ENCODE measurements around the gene TREML4.
"Not testable (repeated sequence)": the region's sequence is repeated elsewhere in the genome, so short reads cannot be mapped to it uniquely, and the experiment has no call there.

TREML4 gene

DNA sequence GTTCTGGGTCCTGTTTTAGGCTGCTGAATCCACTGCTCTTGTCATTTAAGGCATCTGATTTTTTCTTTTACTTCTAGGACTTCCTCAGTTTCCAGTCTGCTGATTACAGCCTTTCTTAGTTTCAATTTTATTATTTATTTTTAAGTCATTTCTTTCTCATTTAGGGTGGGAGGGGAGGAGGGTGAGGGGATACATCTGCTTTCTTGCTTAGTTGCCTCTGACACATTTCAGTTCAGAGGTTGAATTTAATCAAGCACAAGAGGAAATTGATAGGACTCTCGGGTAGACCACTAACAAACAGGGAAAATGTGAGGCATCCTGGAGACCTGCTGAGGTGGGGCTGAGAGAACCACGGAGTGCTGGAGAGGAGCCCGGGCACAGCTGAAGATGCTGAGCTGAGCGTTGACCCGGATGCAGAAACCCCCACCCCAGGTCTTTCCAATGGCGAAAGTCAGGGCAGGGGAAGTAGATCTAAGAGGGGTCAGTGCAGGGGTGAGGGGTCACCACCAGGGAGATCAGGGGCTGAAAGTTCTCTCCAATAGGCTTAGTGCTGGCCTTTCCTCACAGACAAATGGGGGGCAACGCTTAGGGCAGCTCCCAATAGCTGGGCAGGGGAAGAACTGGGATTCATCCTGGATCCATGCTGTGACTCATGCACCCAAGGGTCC is 19.6 kb upstream of the TREML4 start:
- no peak for DNase-seq (ENCODE audit: low read depth)

DNA sequence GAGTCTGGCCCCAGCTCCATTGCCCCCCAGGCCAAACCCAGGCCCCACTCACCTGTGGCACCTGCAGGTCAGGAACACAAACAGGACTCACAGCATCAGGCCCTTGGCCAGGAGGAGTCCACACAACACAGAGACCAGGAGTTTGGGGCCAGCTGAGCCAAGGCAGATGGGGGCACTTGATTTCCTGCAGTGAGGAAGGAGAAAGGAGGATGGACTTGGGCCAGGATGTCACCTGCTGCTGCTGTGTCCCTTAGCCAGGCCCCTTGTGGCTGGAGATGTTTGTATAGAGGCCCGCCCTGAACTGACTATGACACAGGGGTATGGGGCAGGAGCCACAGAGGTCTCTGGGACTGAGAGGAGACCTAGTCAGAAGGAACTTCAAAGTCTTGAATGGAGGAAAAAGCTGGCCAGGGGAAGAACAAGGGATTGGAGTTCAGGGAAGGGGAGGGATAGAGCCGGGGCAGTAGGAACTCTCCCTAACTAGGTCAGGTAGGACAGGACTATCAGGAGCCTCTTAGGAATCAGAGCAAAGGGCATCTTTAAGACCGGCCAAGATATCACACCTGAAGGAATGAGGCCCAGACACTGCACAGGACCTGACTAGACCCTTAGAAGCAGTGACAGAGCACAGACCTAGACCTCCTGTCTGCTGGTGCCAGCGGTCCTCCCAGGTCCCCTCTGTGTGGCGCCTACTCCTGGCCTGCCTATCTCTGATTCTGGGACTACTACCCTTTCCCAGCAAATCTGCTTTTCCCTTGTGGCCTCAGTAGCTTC is 18.4 kb upstream of the TREML4 start:
- no peak for DNase-seq (ENCODE audit: low read depth)

DNA sequence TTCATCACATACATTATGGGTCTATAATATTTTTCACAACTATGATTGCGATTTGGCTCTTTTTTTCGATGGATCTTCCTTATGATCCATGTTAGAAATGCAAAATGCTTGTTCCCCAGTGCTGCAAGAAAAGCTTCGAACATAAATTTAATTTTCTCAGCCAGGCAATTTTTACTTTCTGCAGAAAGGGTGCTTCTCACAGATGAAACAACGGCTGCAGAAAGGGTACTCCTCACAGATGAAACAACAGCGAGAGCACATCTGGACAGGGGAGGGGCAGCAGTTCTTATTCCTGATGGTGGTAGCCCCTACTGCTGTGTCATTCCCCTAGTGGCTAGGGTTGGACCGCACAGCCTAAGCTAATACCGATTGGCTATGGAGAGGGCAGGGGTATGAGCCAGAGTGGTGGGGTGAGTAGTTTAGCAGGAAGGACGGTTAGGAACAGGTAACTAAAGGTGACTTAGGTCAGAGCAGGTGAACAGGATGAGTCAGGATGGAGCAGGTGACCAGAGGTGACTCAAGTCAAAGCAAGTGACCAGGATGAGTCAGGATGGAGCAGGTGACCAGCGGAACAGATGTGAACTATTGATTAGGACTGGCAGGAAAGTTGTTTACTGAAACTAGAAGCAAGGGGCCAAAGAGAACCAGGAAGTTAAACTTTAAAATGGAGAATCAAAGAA is 13.4 kb upstream of the TREML4 start:
- DNase-seq (ENCODE audit: low read depth), result no peak

DNA sequence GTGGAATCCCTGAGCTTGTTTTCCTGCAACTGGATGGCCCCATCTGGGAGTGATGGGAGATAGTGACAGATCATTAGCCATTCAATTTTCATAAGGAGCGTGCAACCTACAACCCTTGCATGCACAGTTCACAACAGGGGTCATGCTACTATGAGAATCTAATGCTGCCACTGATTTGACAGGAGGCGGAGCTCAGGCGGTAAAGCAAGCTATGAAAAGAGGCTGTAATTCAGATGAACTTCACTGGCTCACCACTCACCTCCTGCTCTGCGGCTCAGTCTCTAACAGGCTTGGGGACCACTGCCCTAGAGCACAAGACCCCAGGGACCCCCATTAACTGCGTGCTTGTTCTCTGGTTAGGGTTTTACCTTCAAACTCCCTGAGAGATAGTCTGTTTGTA is 12.4 kb upstream of the TREML4 start:
- no peak for DNase-seq (ENCODE audit: low read depth)

DNA sequence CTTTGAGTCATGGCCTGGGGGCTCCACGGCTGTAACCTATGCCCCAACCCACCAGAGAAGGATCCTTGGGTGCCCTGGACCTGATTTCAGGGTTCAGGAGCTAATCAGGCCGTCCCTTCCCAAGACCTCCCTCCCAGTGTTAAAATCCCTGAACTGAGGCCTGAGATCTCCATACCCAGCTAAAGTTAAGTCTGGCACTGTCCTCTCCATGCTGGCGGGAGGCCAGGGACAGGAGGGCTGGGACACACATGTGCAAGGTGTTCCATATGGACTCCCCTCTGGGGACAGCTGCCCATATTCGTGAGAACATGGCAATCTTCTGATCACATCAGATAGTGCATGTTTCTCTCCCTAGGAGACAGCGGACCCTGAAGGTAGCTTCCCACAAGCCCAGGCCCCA is 11.5 kb upstream of the TREML4 start:
- no peak for DNase-seq (ENCODE audit: low read depth)

DNA sequence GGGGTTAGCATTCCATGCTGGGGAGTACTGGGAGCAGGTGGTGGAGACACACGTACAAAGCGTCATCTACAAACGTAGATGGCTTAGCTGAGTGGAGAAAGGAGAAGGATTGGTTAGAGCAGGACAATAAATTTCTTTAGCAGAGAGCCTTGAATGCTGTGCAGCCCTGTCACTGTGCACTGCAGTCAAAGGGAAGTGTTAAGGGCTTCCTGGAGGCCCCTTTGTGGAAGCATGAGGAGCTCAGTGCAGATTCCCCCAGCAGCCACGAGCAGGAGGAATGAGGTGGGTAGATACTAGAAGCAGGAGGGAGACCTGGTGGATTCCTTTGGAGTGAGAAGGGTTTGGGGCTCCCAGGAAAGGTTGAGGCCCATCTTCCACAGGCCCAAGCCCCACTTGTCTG is 6.1 kb upstream of the TREML4 start:
- no peak for DNase-seq (ENCODE audit: low read depth)

DNA sequence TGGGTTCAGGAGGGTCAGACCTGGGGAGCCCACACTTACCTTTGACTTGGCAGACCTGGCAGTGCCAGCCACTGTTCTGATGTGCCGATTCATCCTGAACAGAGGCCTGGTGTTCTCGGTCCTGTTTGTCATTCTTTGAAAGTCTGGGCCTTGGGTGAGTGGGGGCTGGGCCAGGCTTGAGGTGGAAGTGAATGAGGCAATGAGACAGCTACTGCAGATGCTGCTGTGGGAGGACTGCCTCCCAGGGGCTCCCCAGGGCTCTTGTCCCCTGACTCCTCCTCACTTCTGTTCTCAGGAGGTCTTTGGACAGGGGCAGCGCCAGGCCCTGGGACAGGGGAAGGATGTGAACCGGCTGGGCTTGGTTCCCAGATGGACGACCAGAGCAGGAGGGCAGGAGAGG is 5.6 kb upstream of the TREML4 start:
- DNase-seq (ENCODE audit: low read depth), result no peak

DNA sequence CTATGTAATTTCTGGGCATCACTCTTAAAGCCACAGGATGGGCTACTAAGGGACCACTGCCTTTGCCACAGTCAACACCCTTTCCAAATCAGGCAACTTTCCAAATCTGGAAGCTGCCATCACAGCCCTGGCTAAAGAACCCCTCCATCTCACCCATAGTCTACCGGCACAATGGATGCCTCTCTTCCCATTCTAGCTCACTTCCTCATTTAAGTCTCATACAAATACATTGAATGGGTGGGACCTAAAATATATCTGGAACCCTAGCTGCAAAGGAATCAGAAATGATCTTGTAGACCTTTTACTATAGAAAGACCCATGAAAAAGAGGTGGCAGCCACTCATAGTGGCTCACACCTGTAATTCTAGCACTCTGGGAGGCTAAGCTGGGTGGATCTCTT is 3.3 kb upstream of the TREML4 start:
- no peak for DNase-seq (ENCODE audit: low read depth)

DNA sequence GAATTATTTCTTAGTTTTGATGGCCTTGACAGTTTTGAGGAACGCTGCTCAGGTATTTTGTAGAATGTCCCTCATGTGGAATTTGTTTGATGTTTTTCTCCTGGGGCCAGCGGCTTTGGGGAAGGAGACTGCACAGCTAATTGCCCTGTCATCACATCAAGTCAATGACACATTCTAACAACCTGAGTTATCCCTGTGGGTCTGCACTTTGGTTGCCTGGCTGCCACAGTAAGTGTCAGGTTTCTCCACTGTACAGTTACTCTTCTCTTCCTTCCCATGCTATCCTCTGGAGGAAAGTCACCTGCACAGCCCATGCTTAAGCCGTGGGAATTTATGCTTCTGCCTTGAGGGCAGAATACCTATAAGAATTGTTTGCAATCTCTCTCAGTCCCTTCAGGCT is 1.4 kb upstream of the TREML4 start:
- no peak for DNase-seq (ENCODE audit: low read depth)

DNA sequence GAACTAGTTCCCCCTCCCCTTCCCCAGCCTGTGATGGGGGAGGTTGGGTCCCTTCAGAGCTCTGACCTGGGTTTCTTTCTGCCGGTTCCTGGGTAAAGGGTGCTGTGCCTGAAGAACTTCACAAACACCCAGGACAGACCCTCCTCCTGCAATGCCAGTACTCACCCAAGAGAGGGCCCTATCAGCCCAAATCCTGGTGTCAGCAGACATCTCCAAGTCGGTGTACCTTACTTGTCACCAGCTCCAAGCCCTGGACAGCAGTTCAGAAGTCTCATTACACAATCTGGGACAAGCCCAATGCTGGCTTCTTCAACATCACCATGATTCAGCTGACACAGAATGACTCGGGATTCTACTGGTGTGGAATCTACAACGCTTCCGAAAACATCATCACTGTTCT is 467 bp downstream of the TREML4 start:
- DNase-seq (ENCODE audit: low read depth), result no peak

DNA sequence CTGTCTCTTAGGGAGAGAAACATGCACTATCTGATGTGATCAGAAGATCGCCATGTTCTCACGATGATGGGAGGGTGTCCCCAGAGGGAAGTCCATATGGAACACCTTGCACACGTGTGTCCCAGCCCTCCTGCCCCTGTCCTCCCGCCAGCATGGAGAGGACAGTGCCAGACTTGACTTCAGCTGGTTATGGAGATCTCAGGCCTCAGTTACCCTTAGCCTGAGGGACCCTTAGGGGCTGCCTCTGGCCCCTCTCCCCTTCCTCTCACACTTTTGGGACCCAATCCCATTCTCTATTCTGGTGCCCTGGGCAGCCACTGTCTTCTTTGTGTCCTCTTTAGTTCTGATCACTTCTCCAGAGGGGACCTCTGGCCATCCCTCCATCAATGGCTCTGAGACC is 1.6 kb downstream of the TREML4 start:
- no peak for DNase-seq (ENCODE audit: low read depth)

DNA sequence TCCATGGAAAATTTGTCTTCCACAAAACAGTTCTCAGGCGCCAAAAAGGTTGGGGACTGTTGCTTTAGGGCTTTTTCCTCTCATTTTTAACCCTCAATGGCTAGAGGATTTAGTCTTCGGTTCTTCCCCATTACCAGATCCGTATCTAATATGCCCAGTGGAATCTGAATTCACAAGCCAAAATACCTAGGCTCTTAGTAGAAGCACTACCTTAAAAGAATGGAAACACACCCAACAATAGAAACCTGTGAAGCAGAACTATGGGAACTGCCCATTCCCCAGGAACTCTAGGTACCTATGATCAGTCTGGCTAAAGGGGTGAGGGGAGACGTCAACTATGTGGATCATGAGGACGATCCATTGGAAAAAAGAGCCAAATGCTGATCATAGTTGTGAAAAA is 3.1 kb downstream of the TREML4 start:
- no peak for DNase-seq (ENCODE audit: low read depth)

DNA sequence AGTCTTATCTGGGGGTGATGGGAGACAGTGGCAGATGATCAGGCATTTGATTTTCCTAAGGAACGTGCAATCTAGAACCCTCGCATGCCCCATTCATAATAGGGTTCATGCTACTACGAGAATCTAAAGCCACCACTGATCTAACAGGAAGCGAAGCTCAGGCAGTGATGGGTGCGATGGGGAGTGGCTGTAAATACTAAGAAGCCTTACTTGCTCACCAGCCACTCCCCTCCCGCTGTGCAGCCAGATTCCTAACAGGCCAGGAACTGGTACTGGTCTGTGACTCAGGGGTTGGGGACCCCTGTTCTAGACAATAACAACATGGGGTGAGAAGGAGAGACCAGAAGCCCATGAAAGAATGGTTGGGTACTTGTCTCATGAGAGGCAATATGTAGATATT is 4.5 kb downstream of the TREML4 start:
- no peak for DNase-seq (ENCODE audit: low read depth)

DNA sequence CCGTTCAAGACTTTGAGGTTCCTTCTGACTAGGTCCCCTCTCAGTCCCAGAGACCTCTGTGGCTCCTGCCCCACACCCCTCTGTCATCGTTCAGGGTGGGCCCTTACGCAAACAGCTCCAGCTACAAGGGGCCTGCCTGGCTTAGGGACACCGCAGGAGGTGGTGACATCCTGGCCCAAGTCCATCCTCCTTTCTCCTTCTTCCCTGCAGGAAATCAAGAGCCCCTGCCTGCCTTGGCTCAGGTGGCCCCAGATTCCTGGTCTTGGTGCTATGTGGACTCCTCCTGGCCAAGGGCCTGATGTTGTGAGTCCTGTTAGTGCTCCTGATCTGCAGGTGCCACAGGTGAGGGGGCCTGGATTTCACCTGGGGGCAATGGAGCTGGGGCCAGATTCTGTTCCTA is 8.1 kb downstream of the TREML4 start:
- no peak for DNase-seq (ENCODE audit: low read depth)

DNA sequence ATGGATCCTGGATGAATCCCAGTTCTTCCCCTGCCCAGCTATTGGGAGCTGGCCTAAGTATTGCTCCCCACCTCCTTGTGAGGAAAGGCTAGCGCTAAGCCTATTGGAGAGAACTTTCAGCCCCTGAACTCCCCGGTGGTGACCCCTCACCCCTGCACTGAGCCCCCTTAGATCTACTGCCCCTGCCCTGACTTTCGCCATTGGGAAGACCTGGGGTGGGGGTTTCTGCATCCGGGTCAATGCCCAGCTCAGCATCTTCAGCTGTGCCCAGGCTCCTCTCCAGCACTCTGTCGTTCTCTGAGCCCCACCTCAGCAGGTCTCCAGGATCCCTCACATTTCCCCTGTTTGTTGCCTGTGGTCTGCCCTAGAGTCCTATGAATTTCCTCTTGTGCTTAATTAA is 9.0 kb downstream of the TREML4 start:
- no peak for DNase-seq (ENCODE audit: low read depth)

DNA sequence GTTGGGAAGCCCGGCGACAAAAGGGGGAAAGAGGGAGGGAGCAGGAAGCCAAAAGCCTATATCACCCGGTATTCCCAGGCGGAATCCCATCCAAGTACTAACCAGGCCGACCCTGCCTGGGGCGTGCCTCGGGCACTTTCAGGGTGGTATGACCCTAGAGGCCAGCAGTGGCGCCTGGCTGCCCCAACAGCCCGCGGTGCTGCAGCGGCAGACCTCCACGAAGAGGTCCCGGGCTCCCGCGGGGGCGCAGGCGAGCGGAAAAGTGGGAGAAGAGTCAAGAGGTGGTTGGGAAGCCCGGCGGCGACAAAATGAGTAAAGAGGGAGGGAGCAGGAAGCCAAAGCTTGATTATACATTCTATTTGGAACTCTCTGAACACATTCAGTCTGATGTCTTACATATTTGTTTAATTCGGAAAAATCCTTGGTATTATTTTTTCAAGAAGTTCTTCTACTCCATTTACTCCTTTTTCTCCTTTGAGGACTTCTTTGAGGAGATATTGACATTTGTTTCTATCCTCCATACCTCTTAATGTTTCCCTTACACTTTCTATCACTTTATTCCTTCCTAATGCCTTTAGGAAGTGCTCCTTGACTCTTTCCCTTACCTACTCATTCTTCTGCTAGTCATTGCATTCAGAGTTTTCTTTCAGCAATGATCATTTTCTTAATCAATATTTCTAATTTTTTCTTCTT is 11.5 kb downstream of the TREML4 start:
- DNase-seq (ENCODE audit: low read depth), result no peak

DNA sequence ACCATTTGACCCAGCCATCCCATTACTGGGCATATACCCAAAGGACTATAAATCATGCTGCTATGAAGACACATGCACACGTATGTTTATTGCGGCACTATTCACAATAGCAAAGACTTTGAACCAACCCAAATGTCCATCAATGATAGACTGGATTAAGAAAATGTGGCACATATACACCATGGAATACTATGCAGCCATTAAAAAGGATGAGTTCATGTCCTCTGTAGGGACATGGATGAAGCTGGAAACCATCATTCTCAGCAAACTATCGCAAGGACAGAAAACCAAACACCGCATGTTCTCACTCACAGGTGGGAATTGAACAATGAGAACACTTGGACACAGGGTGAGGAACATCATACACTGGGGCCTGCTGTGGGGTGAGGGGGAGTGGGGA is 18.4 kb downstream of the TREML4 start:
- not testable (repeated sequence) for DNase-seq (ENCODE audit: low read depth)

DNA sequence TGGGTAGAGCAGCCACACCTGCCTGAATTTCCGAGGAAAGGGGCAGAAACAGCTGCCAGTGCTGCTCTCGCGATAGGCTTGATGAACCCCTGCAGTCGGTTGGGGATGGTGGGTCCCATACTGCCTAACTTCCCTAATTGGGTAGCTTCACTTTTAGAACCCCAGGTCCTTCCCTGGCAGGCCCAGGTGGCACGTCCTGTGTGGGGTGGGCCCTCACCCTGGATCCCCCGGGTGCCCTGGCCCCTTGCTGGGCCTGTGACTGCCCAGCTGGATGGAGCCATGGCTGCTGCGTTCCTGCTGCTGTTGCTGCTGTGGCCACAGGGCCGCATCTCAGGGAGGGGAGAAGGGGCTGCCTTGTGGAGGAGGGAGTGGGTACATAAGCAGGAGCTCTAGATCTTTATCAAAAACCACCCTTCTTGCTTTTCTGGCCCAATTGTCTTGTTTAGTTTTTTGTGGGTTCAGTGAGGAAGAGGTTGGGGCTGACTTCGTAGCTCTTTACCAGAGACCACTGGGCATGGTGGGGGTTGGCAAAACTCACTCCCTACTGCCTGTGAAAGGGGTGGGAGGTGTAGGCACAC is 19.2 kb downstream of the TREML4 start:
- DNase-seq (ENCODE audit: low read depth), result no peak

DNA sequence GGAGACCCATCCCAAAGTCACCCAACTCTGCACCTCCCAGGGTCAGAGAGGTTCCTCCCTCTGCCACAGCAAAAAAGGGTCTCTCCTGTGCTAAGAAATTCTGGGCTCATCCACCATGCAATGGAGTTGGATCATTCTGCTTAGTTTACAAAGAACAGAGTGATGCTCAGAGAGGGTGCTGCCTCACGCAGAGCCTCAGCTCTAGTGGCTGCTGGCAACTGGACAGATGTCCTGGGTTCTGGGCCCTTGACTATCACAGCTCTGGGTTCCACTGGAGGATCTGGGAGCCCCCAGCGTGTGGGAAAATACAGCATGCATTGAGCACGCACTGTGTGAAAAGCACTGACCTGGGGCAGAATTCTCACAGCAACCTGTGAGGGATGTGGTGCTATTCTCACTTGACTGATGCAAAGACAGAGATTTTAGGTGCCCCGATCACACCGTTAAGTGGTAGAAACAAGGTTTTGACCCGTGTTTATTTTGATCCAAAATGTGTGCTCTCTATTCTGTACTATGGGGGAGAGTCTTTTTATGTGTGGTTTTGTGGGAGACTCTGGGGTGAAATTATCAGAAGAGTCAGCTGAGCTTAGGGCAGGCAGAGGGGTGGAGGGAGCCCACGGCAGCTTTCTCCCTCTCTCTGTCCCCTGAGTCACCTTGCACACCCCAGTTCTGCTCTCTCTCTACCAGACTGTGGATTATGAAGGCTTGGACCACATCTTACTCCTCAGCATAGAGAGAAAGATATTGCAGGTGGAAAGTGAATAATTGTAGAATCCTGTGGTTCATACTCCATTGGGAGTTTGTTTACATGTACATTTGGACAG is 19.9 kb downstream of the TREML4 start:
- no peak for DNase-seq (ENCODE audit: low read depth)

DNA sequence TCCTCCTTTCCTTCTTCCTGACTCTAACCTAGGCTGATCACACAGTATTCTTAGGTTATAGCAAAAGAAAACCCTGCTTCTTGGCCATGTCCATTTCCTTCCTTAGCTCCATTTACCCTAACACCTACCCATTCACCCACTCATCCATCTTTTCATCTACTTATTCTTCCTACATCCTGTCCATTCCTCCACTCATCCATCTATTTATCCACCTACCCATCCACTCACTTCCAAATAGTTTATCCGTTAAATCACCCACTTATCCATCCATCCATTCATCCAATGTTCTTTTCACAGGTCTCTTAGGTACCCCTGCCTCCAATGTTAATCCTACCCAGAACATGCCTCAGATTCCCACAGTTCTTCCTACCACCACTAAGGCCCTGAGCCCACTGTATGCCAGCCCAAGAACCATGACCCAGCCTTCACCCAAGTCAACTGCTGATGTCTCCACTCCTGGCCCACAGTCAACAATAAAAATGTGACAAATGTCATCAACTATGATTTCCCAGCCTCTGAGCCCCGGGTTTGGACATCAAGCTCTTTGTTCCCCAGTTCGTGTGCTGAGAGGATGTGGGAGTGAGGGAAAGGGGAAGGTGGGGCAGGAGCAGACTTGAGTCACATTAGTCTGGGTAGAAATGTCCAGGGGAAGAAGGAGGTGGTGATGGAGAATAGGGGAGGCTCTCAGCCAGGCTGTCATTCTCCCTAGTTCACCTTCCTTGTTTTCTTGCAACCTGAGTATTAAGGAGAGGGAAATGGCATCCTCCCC is 24.4 kb downstream of the TREML4 start:
- no peak for DNase-seq (ENCODE audit: low read depth)

DNA sequence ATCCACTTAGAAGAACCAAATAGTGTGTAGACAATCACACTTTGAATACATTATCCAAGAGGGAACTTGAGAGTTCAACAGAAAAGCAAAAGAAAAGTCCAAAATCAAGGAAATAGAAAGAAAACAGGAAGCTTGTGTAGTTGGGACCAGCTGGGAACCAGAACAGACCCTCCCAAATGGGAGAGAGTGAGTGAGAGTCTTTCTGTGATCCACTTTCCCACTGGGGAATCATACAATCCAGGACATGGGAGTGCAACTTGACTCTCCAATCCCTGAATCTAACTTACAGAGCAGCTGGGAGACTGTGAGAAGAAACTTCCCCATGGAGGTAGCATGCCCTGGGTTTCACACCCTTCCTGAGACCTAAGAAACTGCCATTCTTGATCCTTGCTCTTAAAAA is 27.0 kb downstream of the TREML4 start:
- no peak for DNase-seq (ENCODE audit: low read depth)

All from activated gamma-delta T cell treated with anti-CD3 and anti-CD28 coated beads, Interleukin-2, amount 50 U/mL, for 16 hours (primary cell).